HG02973 (cell line): ENCODE measurements around the gene KBTBD2.
"Not testable (repeated sequence)": the region's sequence is repeated elsewhere in the genome, so short reads cannot be mapped to it uniquely, and the experiment has no call there.

ENCODE experiments used
- ATAC-seq: cut with Tn5 transposase; IDR thresholded peaks from one replicate; pipeline ENCODE4 v1.9.1; 2021; ENCODE audit warnings: moderate library complexity; ENCODE audit not compliant: unreplicated experiment

KBTBD2 gene

GRCh38 chr7:32857063-32857462, 34.5 kb downstream of the KBTBD2 start:
- not testable (repeated sequence) for ATAC-seq

GRCh38 chr7:32855837-32856775, 35.5 kb downstream of the KBTBD2 start:
- not testable (repeated sequence) for ATAC-seq

- not testable (repeated sequence) for ATAC-seq
Measured at GRCh38 chr7:32850654-32851053, 40.9 kb downstream of the KBTBD2 start.

- ATAC-seq = not testable (repeated sequence)
Measured at GRCh38 chr7:32848655-32849054, 42.9 kb downstream of the KBTBD2 start.

- ATAC-seq = peak; percentile 99
Measured at GRCh38 chr7:32846630-32847225, 44.8 kb downstream of the KBTBD2 start.

GRCh38 chr7:32844748-32845147, 46.8 kb downstream of the KBTBD2 start:
- ATAC-seq = not testable (repeated sequence)

- not testable (repeated sequence) for ATAC-seq
Measured at GRCh38 chr7:32843763-32844162, 47.8 kb downstream of the KBTBD2 start.

GRCh38 chr7:32839846-32840245, 51.7 kb downstream of the KBTBD2 start:
- not testable (repeated sequence) for ATAC-seq

- ATAC-seq = not testable (repeated sequence)
Measured at GRCh38 chr7:32828996-32829752, 62.4 kb downstream of the KBTBD2 start.
